Endothelial cell (in vitro differentiated cells): ENCODE measurements around the gene CDH2. TPM values are rescaled to one million over a fixed set of nuclear protein-coding genes. Genes with fewer than 3 reads are reported as not detected.

ENCODE experiments used
- DNase-seq: peaks from one replicate; pipeline ENCODE4 v3.0.0; 2021; ENCODE audit warnings: low spot score
- H3K27ac Mint-ChIP-seq: one replicate; pipeline ENCODE4 v1.8.0; 2021; ENCODE audit warnings: mixed read lengths, inconsistent platforms; ENCODE audit not compliant: unreplicated experiment
- H3K27me3 Mint-ChIP-seq: one replicate; pipeline ENCODE4 v1.8.0; 2021; ENCODE audit warnings: mild to moderate bottlenecking, moderate library complexity, mixed read lengths, inconsistent platforms; ENCODE audit not compliant: unreplicated experiment
- H3K36me3 Mint-ChIP-seq: one replicate; pipeline ENCODE4 v1.8.0; 2021; ENCODE audit warnings: mild to moderate bottlenecking, low read depth, mixed read lengths, inconsistent platforms; ENCODE audit not compliant: unreplicated experiment
- H3K4me1 Mint-ChIP-seq: one replicate; pipeline ENCODE4 v1.8.0; 2021; ENCODE audit warnings: mild to moderate bottlenecking, mixed read lengths, inconsistent platforms; ENCODE audit not compliant: unreplicated experiment
- H3K4me3 Mint-ChIP-seq: one replicate; pipeline ENCODE4 v1.8.0; 2021; ENCODE audit warnings: mild to moderate bottlenecking, mixed read lengths, inconsistent platforms; ENCODE audit not compliant: unreplicated experiment
- H3K9me3 Mint-ChIP-seq: one replicate; pipeline ENCODE4 v1.8.0; 2021; ENCODE audit warnings: mixed read lengths, inconsistent platforms; ENCODE audit not compliant: unreplicated experiment
- CTCF ChIP-seq: fragments of 200-600 bp; sonication (generic); IDR thresholded peaks from one replicate; pipeline ENCODE4 v1.5.0; 2021; ENCODE audit warnings: antibody characterized with exemption; ENCODE audit not compliant: unreplicated experiment
- total RNA-seq: library from RNA; stranded (reverse); fragmentation: NEBNext Ultra II Directional; extraction: Animal tissue kit (Norgen Biotek cat#: 25700); gene quantifications from one replicate; pipeline ENCODE4 v1.2.1, GENCODE V29; 2021; ENCODE audit not compliant: unreplicated experiment

Gene CDH2
- total RNA-seq, 1 donor from 2014 or later, result 162 TPM

- TF ChIP-seq CTCF, result no peak
- H3K36me3 Mint-ChIP-seq, result no peaks in the 10 kb centered on the region
- H3K27ac Mint-ChIP-seq, result no peak overlapping the region
- peaks cover 2% of the 10 kb centered on the region for H3K27me3 Mint-ChIP-seq
- H3K9me3 Mint-ChIP-seq, result no peaks in the 10 kb centered on the region
- DNase-seq, result no peak
- no peak overlapping the region for H3K4me3 Mint-ChIP-seq
- H3K4me1 Mint-ChIP-seq, result peaks cover 9% of the 10 kb centered on the region
These were observed 52.5 kb downstream of the CDH2 start for GRCh38 chr18:28124131-28125029.

GRCh38 chr18:28123401-28124030 is 53.4 kb downstream of the CDH2 start:
- peaks cover 2% of the 10 kb centered on the region for H3K27me3 Mint-ChIP-seq
- no peak for DNase-seq
- no peaks in the 10 kb centered on the region for H3K9me3 Mint-ChIP-seq
- H3K4me1 Mint-ChIP-seq, result peaks cover 2% of the 10 kb centered on the region
- no peaks in the 10 kb centered on the region for H3K36me3 Mint-ChIP-seq
- no peak overlapping the region for H3K4me3 Mint-ChIP-seq
- H3K27ac Mint-ChIP-seq, result no peak overlapping the region
- TF ChIP-seq CTCF, result no peak

- DNase-seq, result no peak
- H3K4me3 Mint-ChIP-seq, result no peak overlapping the region
- H3K4me1 Mint-ChIP-seq, result peaks cover 2% of the 10 kb centered on the region
- H3K36me3 Mint-ChIP-seq, result no peaks in the 10 kb centered on the region
- H3K27me3 Mint-ChIP-seq, result peaks cover 2% of the 10 kb centered on the region
- TF ChIP-seq CTCF, result no peak
- no peak overlapping the region for H3K27ac Mint-ChIP-seq
- H3K9me3 Mint-ChIP-seq, result no peaks in the 10 kb centered on the region
These were observed 56.0 kb downstream of the CDH2 start for GRCh38 chr18:28120828-28121515.

- Mint-ChIP-seq H3K4me1 (peaks cover 5% of the 10 kb centered on the region), H3K4me3 (no peak overlapping the region), H3K9me3 (no peaks in the 10 kb centered on the region), H3K27ac (no peak overlapping the region), H3K27me3 (no peaks in the 10 kb centered on the region), H3K36me3 (no peaks in the 10 kb centered on the region)
- no peak for TF ChIP-seq CTCF
- DNase-seq, result no peak
These were observed 60.5 kb downstream of the CDH2 start for GRCh38 chr18:28116461-28116860.

GRCh38 chr18:28115149-28115550 is 61.8 kb downstream of the CDH2 start:
- Mint-ChIP-seq H3K36me3 (no peaks in the 10 kb centered on the region), H3K27ac (no peak overlapping the region), H3K9me3 (no peaks in the 10 kb centered on the region), H3K4me3 (no peak overlapping the region), H3K27me3 (no peaks in the 10 kb centered on the region), H3K4me1 (peaks cover 5% of the 10 kb centered on the region)
- no peak for DNase-seq
- no peak for TF ChIP-seq CTCF
